Measurements from ENCODE around the gene FBXW5. TPM values are rescaled to one million over a fixed set of nuclear protein-coding genes. Genes with fewer than 3 reads are reported as not detected.

Gene FBXW5
- polyA plus RNA-seq, 3 donors, result 85.3 to 117 (median 92.7) TPM

- H3K9me3 Mint-ChIP-seq, result no peaks in the 10 kb centered on the region
Measured at GRCh38 chr9:136916330-136917184, 28.0 kb downstream of the FBXW5 start.

More at GRCh38 chr9:136916330-136917184, 28.0 kb downstream of the FBXW5 start:
- Histone ChIP-seq H2AFZ (ENCODE audit: insufficient read depth, low read depth, low read length, poor library complexity, severe bottlenecking) (no peak overlapping the region), H3K79me2 (ENCODE audit: insufficient read depth, low read length) (no peaks in the 10 kb centered on the region), H3K9me3 (replicated peaks in 1 of 2; ENCODE audit: control insufficient read depth in 1 of 2, insufficient read depth in 1 of 2, low read length in 2 of 2) (no peaks in the 10 kb centered on the region), H3K4me1 (ENCODE audit: control insufficient read depth in 1 of 2, insufficient read depth in 2 of 2, low read length in 2 of 2) (no peaks in the 10 kb centered on the region), H3K27me3 (ENCODE audit: control insufficient read depth in 2 of 2, insufficient read depth in 2 of 2, low read length in 2 of 2) (no peaks in the 10 kb centered on the region), H3K9ac (ENCODE audit: insufficient read depth, low read length, poor library complexity, severe bottlenecking) (no peak overlapping the region), H3K36me3 (replicated peaks in 1 of 2; ENCODE audit: control insufficient read depth in 1 of 2, insufficient read depth in 2 of 2, low read length in 2 of 2) (peaks cover 51 to 74% of the 10 kb centered on the region in 2 donors), H3K27ac (ENCODE audit: low read depth in 1 of 2, low read length in 2 of 2) (no peak overlapping the region), H4K20me1 (ENCODE audit: insufficient read depth, low read length) (no peaks in the 10 kb centered on the region), H3K4me2 (replicated peaks; ENCODE audit: extremely low read depth, low read length, poor library complexity, severe bottlenecking) (no peak overlapping the region), H3K4me3 (replicated peaks in 1 of 3; ENCODE audit: low read depth in 2 of 3, low read length in 3 of 3) (no peak overlapping the region)
- intact Hi-C loops (cut with micrococcal nuclease), result no loop called here
- Mint-ChIP-seq H3K27me3 (ENCODE audit: low read depth in 3 of 3) (peaks cover 0 to 1% (median 0%) of the 10 kb centered on the region in 3 donors), H3K36me3 (peaks cover 56 to 80% of the 10 kb centered on the region in 2 donors), H3K4me3 (no peak overlapping the region), H3K4me1 (no peaks in the 10 kb centered on the region), H3K27ac (peak overlapping the region in 3 of 7 donors; percentile 25 to 50 (median 31))
- TF ChIP-seq CTCF (IDR thresholded peaks at IDR 0.05), result no peak
- no peak for DNase-seq
- 95% methylated on average over 32 of the region's 32 CpGs for WGBS (ENCODE audit: insufficient coverage)
